OCI-LY7 (cell line): ENCODE measurements around the gene CDRT15L2.

Source experiments
- CTCF ChIP-seq: fragments of 200-600 bp; sonication (generic); conservative IDR thresholded peaks from 2 replicates; pipeline ENCODE4 v1.5.1; 2014; ENCODE audit warnings: mild to moderate bottlenecking, antibody characterized with exemption, low read length, moderate library complexity, mixed read lengths
- EZH2phosphoT487 ChIP-seq: fragments of 200-600 bp; sonication (generic); IDR thresholded peaks from 2 replicates; pipeline ENCODE4 v1.6.1; 2018; ENCODE audit warnings: low read depth, borderline replicate concordance, mild to moderate bottlenecking, mixed run types, antibody characterized with exemption, low read length, moderate library complexity, mixed read lengths

- TF ChIP-seq CTCF, result no peak
- no peak for TF ChIP-seq EZH2phosphoT487
These were observed 34.4 kb downstream of the CDRT15L2 start for GRCh38 chr17:20613905-20614304.
